Measurements from ENCODE around the gene DNAJB12.
"Not testable (repeated sequence)": the region's sequence is repeated elsewhere in the genome, so short reads cannot be mapped to it uniquely, and the experiment has no call there.

Gene DNAJB12

GRCh38 chr10:72330069-72330426, 24.7 kb downstream of the DNAJB12 start:
- DNase-seq = no peak

GRCh38 chr10:72329290-72330068, 25.2 kb downstream of the DNAJB12 start:
- no peak for DNase-seq

GRCh38 chr10:72328829-72329204, 25.9 kb downstream of the DNAJB12 start:
- DNase-seq = no peak

- DNase-seq = peak; percentile 73
These were observed 26.5 kb downstream of the DNAJB12 start for GRCh38 chr10:72328045-72328828.

- not testable (repeated sequence) for DNase-seq
These were observed 27.8 kb downstream of the DNAJB12 start for GRCh38 chr10:72326665-72327603.

GRCh38 chr10:72325243-72326175, 29.2 kb downstream of the DNAJB12 start:
- not testable (repeated sequence) for DNase-seq

GRCh38 chr10:72323771-72324191, 30.9 kb downstream of the DNAJB12 start:
- no peak for DNase-seq

GRCh38 chr10:72323108-72323749, 31.5 kb downstream of the DNAJB12 start:
- no peak for DNase-seq

- DNase-seq = no peak
These were observed 32.2 kb downstream of the DNAJB12 start for GRCh38 chr10:72322280-72323058.

- no peak for DNase-seq
These were observed 32.8 kb downstream of the DNAJB12 start for GRCh38 chr10:72322030-72322279.

GRCh38 chr10:72321248-72322029, 33.3 kb downstream of the DNAJB12 start:
- no peak for DNase-seq

GRCh38 chr10:72320676-72321247, 34.0 kb downstream of the DNAJB12 start:
- peak; percentile 96 for DNase-seq

- peak; percentile 78 for DNase-seq
These were observed 35.1 kb downstream of the DNAJB12 start for GRCh38 chr10:72319416-72320254.

- DNase-seq = no peak
These were observed 36.1 kb downstream of the DNAJB12 start for GRCh38 chr10:72318418-72319262.

- no peak for DNase-seq
These were observed 37.8 kb downstream of the DNAJB12 start for GRCh38 chr10:72316748-72317435.

GRCh38 chr10:72316386-72316700, 38.4 kb downstream of the DNAJB12 start:
- no peak for DNase-seq

All from 8988T (cell line).